ENCODE measurements around the gene SNRPD2.

GRCh38 chr19:45670670-45671453, 20.9 kb downstream of the SNRPD2 start:
- TF ChIP-seq POLR2A (IDR thresholded peaks at IDR 0.05; ENCODE audit: low read depth, low read length): no peak
- no peak for TF ChIP-seq TAF1 (IDR thresholded peaks at IDR 0.05; ENCODE audit: low read depth, low read length)
- no peak for TF ChIP-seq POLR2AphosphoS5 (IDR thresholded peaks at IDR 0.05; ENCODE audit: low read depth, low read length)
- TF ChIP-seq SPI1 (IDR thresholded peaks at IDR 0.05; ENCODE audit: low read depth, low read length): no peak

All from GM12891 (cell line).